Measurements from ENCODE around the gene FHOD3. TPM values are rescaled to one million over a fixed set of nuclear protein-coding genes. Genes with fewer than 3 reads are reported as not detected.
A peak's percentile ranks its signal among the peaks of the same experiment; 100 is the strongest.

FHOD3 gene
- total RNA-seq, 2 donors from 2014 or later = 2.8 to 3.1 TPM

DNA sequence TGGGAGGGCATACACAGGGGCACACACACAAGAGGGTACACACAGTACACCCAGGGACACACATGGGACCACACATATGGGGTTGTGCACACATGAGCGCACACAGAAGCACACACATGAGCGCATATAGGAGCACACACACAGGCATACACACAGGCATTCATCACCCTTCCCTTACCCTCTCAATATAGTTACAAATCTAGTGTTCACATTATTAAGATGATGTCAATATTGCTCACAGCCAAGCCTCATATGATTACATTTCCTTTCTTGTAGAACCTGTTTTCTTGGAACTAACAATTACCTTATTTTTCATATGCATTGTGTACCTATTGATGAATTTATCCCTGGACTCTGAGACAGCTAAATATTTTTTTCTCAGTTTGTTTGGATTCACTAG lies 156.7 kb downstream of the FHOD3 start:
- 94% methylated on average over 2 of the region's 2 CpGs; no CpG with 5 or more reads in 1 of the 2 experiments for WGBS, 2 experiments (ENCODE audit: insufficient coverage in 1 of 2, insufficient read length in 1 of 2)
- no peaks in the 10 kb centered on the region for H3K9me3 ChIP-seq (ENCODE audit: control insufficient read depth, low read length)
- no peaks in the 10 kb centered on the region for H3K27me3 ChIP-seq (ENCODE audit: control insufficient read depth, insufficient read depth, low read length, poor library complexity, severe bottlenecking)
- TF ChIP-seq, protein P1, sequence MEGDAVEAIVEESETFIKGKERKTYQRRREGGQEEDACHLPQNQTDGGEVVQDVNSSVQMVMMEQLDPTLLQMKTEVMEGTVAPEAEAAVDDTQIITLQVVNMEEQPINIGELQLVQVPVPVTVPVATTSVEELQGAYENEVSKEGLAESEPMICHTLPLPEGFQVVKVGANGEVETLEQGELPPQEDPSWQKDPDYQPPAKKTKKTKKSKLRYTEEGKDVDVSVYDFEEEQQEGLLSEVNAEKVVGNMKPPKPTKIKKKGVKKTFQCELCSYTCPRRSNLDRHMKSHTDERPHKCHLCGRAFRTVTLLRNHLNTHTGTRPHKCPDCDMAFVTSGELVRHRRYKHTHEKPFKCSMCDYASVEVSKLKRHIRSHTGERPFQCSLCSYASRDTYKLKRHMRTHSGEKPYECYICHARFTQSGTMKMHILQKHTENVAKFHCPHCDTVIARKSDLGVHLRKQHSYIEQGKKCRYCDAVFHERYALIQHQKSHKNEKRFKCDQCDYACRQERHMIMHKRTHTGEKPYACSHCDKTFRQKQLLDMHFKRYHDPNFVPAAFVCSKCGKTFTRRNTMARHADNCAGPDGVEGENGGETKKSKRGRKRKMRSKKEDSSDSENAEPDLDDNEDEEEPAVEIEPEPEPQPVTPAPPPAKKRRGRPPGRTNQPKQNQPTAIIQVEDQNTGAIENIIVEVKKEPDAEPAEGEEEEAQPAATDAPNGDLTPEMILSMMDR (conservative IDR thresholded peaks at IDR 0.05) = no peak
- Mint-ChIP-seq H3K4me3 (no peak overlapping the region), H3K27me3 (ENCODE audit: insufficient read depth) (no peaks in the 10 kb centered on the region), H3K36me3 (ENCODE audit: low read depth) (no peaks in the 10 kb centered on the region), H3K27ac (no peak overlapping the region), H3K9me3 (no peaks in the 10 kb centered on the region), H3K4me1 (peaks cover 18% of the 10 kb centered on the region)
- H3K27ac ChIP-seq (ENCODE audit: low read depth, low read length) = no peak overlapping the region
- DNase-seq = no peak
- no peaks in the 10 kb centered on the region for H3K36me3 ChIP-seq (ENCODE audit: control insufficient read depth, insufficient read depth, low read length)
- no peak overlapping the region for H3K9ac ChIP-seq (ENCODE audit: extremely low read depth, low read length, poor library complexity, severe bottlenecking)
- H3K4me3 ChIP-seq (ENCODE audit: low read length) = no peak overlapping the region
- H3K4me1 ChIP-seq (ENCODE audit: control insufficient read depth, insufficient read depth, low read length) = peaks cover 13% of the 10 kb centered on the region

- TF ChIP-seq, protein P1 (conservative IDR thresholded peaks at IDR 0.05) = no peak
- H3K4me1 Mint-ChIP-seq = peaks cover 17% of the 10 kb centered on the region
- peaks cover 13% of the 10 kb centered on the region for H3K4me1 ChIP-seq (ENCODE audit: control insufficient read depth, insufficient read depth, low read length)
- H3K9me3 ChIP-seq (ENCODE audit: control insufficient read depth, low read length) = no peaks in the 10 kb centered on the region
- 78 to 87% methylated on average over 3 to 4 of the region's 4 CpGs for WGBS, 2 experiments (ENCODE audit: insufficient coverage in 1 of 2, insufficient read length in 1 of 2)
- no peaks in the 10 kb centered on the region for H3K27me3 ChIP-seq (ENCODE audit: control insufficient read depth, insufficient read depth, low read length, poor library complexity, severe bottlenecking)
- no peak overlapping the region for H3K4me3 Mint-ChIP-seq
- no peaks in the 10 kb centered on the region for H3K27me3 Mint-ChIP-seq (ENCODE audit: insufficient read depth)
- no peak overlapping the region for H3K27ac ChIP-seq (ENCODE audit: low read depth, low read length)
- no peak for DNase-seq
- no peaks in the 10 kb centered on the region for H3K36me3 Mint-ChIP-seq (ENCODE audit: low read depth)
- no peak overlapping the region for H3K27ac Mint-ChIP-seq
- no peaks in the 10 kb centered on the region for H3K36me3 ChIP-seq (ENCODE audit: control insufficient read depth, insufficient read depth, low read length)
- H3K9me3 Mint-ChIP-seq = no peaks in the 10 kb centered on the region
- H3K9ac ChIP-seq (ENCODE audit: extremely low read depth, low read length, poor library complexity, severe bottlenecking) = no peak overlapping the region
- no peak overlapping the region for H3K4me3 ChIP-seq (ENCODE audit: low read length)
Observed at GRCh38 chr18:36454848-36455458, 157.4 kb downstream of the FHOD3 start.

DNA sequence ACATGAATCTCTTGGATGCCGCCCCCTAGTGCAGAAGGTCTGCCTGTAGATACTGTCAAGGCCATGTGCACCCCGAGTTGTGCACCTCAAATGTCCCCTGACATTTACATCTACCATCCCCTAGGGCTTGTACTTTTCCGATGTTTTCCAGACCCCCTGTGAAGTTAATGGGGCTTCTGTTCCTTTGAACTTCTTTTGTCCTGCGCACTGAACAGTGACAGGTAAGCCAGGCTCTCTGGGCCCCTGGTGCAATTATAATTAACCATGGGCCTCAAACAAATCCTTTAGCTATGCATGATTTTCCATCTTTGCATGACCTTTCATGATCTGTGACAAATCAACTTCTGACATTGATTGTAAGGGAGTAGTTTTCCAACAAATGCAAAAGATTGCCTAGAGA lies 158.4 kb downstream of the FHOD3 start:
- 88 to 93% methylated on average over 2 to 4 of the region's 4 CpGs for WGBS, 2 experiments (ENCODE audit: insufficient coverage in 1 of 2, insufficient read length in 1 of 2)
- Mint-ChIP-seq H3K27ac (no peak overlapping the region), H3K9me3 (no peaks in the 10 kb centered on the region), H3K27me3 (ENCODE audit: insufficient read depth) (no peaks in the 10 kb centered on the region), H3K36me3 (ENCODE audit: low read depth) (no peaks in the 10 kb centered on the region), H3K4me3 (no peak overlapping the region), H3K4me1 (peaks cover 21% of the 10 kb centered on the region)
- Histone ChIP-seq H3K4me1 (ENCODE audit: control insufficient read depth, insufficient read depth, low read length) (peaks cover 21% of the 10 kb centered on the region), H3K36me3 (ENCODE audit: control insufficient read depth, insufficient read depth, low read length) (no peaks in the 10 kb centered on the region), H3K27ac (ENCODE audit: low read depth, low read length) (no peak overlapping the region), H3K9me3 (ENCODE audit: control insufficient read depth, low read length) (no peaks in the 10 kb centered on the region), H3K9ac (ENCODE audit: extremely low read depth, low read length, poor library complexity, severe bottlenecking) (no peak overlapping the region), H3K4me3 (ENCODE audit: low read length) (no peak overlapping the region), H3K27me3 (ENCODE audit: control insufficient read depth, insufficient read depth, low read length, poor library complexity, severe bottlenecking) (no peaks in the 10 kb centered on the region)
- DNase-seq = no peak
- TF ChIP-seq, protein P1 (conservative IDR thresholded peaks at IDR 0.05) = peak; percentile 34
